Right cardiac atrium (tissue), 5 donors: ENCODE results near the gene BANF1. TPM values are rescaled to one million over a fixed set of nuclear protein-coding genes. Genes with fewer than 3 reads are reported as not detected.

ENCODE experiments used
- ATAC-seq, 2 donors: fragments of 200-7000 bp; cut with Tn5 transposase; one replicate each; pipeline versions ENCODE4 v1.8.0 to v1.9.1; 2020; ENCODE audit warnings: moderate library complexity in 2 of 2, mild to moderate bottlenecking in 1 of 2
- DNase-seq, 3 donors: peaks; one replicate each; pipeline ENCODE4 v3.0.0-alpha.2; 2020
- H3K27ac ChIP-seq: one replicate; pipeline ENCODE4 v1.5.1; 2013; ENCODE audit warnings: mild to moderate bottlenecking, low read length, control low read depth, moderate library complexity
- H3K27me3 ChIP-seq: one replicate; pipeline ENCODE4 v1.6.1; 2013; ENCODE audit not compliant: control insufficient read depth, insufficient read depth
- H3K4me1 ChIP-seq: one replicate; pipeline ENCODE4 v1.6.1; 2013; ENCODE audit warnings: low read length; ENCODE audit not compliant: control insufficient read depth, insufficient read depth
- H3K4me3 ChIP-seq: one replicate; pipeline ENCODE4 v1.5.1; 2013; ENCODE audit warnings: low read length, control low read depth
- H3K9me3 ChIP-seq: one replicate; pipeline ENCODE4 v1.6.1; 2013; ENCODE audit warnings: low read length; ENCODE audit not compliant: control insufficient read depth
- WGBS: extraction: QIAGEN DNeasy Blood & Tissue Kit; methylation state at CpG from one replicate; pipeline ENCODE4 v1.1.7; 2013; 5-methylcytosine and 5-hydroxymethylcytosine counted together
- intact Hi-C, 4 donors: fragments of 100-400 bp; cut with DNase I; formaldehyde crosslinking; loops; one replicate each; pipeline versions ENCODE4 v1.11.0 to v1.14.0; 2022 to 2023
- polyA plus RNA-seq: library from polyadenylated mRNA; stranded (reverse); fragments of 200-250 nt; gene quantifications from one replicate; pipeline ENCODE4 v1.2.3, GENCODE V29; 2013
- total RNA-seq, 4 donors: library from RNA; stranded (reverse); fragmentation: NEBNext Ultra II Directional; extraction: Animal tissue kit (Norgen Biotek cat#: 25700); gene quantifications; one replicate each; pipeline ENCODE4 v1.2.1, GENCODE V29; 2021
- donor health status: healthy with polysubstance abuse.
- donor health status: DM: no; HTN: yes; CAD: no.
- donor health status: DM: no; HTN: no; CAD: no.
- donor health status: DM: no; HTN: yes; CAD: no; lungs with severe emphysema.
- donor health status: DM: yes; HTN: yes; CAD: no.

Gene BANF1
- total and polyA plus RNA-seq, 5 donors: 175 to 274 (median 229) TPM

DNA sequence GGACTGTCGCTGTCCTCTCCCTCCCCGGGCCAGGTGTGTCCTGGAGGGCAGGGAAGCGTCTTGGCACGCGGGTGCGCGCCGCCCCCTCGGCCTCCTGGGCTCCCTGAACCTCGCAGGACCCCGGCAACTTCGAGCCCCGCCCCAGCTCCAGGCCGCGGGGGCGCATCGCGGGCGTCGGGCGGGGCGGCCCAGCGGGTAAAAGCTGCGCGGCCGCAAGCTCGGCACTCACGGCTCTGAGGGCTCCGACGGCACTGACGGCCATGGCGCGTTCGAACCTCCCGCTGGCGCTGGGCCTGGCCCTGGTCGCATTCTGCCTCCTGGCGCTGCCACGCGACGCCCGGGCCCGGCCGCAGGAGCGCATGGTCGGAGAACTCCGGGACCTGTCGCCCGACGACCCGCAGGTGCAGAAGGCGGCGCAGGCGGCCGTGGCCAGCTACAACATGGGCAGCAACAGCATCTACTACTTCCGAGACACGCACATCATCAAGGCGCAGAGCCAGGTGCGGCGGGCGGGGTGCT is 9.5 kb downstream of the BANF1 start, which contains the start of gene CST6:
Gene CST6, plus strand, starts transcription at position 224 of the 519 bp plus-strand sequence. Its CDS starts 37 bp downstream, at position 261.
- intact Hi-C loops: no loop called here
- Histone ChIP-seq H3K27me3 (no peaks in the 10 kb centered on the region), H3K4me3 (no peak within 1 kb of the TSS), H3K9me3 (no peaks in the 10 kb centered on the region), H3K4me1 (no peaks in the 10 kb centered on the region), H3K27ac (no peak within 1 kb of the TSS)
- peak in 1 of 3 donors; percentile 53 for DNase-seq
- 8% methylated on average over 61 of the region's 61 CpGs for WGBS
- ATAC-seq: no peak

DNA sequence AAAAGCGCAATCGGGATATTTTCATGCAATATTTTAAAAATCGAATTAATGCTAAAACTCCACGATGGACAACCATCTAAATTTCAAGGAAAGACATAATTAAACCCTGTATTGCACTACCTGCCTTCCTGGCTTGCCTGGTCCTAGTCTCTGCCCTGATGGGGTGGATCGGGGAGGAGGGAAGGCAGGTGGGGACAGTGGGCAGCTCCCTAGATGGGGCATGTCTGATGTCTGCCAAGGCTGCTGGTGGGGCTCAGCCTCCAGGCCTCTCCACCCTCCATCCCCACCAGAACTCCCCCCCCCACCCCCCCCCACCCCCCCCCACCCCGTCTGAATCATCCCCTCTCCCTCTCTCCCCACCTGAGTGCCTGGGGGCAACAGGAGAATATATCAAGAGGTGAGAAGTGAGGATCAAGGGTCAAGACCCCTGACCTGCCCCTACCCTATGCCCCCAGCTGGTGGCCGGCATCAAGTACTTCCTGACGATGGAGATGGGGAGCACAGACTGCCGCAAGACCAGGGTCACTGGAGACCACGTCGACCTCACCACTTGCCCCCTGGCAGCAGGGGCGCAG is 10.2 kb downstream of the BANF1 start:
- no peak for ATAC-seq
- Histone ChIP-seq H3K4me3 (no peak overlapping the region), H3K27me3 (no peaks in the 10 kb centered on the region), H3K9me3 (no peaks in the 10 kb centered on the region), H3K4me1 (no peaks in the 10 kb centered on the region), H3K27ac (no peak overlapping the region)
- no peak for DNase-seq
- intact Hi-C loops: no loop called here
- 58% methylated on average over 12 of the region's 12 CpGs for WGBS

DNA sequence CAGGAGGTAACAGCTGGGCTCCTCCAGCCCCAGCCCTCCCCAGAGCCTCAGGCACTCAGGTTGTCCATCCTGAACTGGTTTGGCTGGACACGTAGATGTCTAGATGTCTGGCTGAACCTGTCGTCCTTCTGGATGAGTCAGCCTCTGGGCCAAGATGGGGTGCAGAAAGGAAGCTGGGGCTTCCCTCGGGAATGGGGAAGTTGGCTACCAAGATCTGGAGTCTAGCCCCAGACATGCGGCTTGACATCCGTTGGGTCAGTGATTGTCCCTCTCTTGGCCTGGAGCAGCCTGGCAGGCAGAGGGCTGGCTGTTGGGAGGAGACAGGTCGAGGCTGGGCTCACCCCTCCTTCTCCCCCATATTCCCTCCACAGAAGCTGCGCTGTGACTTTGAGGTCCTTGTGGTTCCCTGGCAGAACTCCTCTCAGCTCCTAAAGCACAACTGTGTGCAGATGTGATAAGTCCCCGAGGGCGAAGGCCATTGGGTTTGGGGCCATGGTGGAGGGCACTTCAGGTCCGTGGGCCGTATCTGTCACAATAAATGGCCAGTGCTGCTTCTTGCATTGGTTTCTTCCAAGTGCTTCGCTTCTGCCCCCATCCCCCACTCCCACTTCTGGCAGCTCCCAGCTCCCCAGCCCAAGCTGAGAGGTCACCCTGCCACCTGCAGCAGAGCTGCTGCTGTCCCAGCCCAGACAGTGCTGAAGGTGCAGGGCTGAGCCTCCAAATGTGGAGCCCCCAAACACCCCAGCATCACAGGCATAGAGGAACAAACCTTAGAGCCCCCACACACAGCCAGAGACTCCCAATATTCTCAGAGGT is 10.9 kb downstream of the BANF1 start:
- Histone ChIP-seq H3K27ac (no peak overlapping the region), H3K9me3 (no peaks in the 10 kb centered on the region), H3K4me3 (no peak overlapping the region), H3K4me1 (no peaks in the 10 kb centered on the region), H3K27me3 (no peaks in the 10 kb centered on the region)
- intact Hi-C loops: no loop called here
- no peak for DNase-seq
- WGBS: 54% methylated on average over 12 of the region's 12 CpGs
- ATAC-seq: no peak

DNA sequence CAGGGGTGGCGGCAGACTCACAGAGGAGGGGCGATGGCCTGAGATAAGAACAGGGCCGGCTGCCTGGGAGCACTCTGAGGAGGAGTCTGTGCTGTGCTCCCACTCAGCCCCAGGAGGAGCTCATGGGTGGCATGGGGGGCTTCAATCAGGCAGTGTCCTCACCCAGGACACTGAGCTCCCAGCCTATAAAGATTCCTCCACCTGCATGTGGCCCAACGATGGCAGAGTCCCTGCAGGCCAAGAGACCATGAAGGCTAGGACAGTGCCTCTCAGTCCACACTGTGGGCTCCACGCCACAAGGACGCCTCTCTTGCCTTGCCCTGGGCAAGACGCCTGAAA is 11.4 kb downstream of the BANF1 start:
- intact Hi-C loops: no loop called here
- H3K27me3 ChIP-seq: no peaks in the 10 kb centered on the region
- 60% methylated on average over 7 of the region's 7 CpGs for WGBS
- no peaks in the 10 kb centered on the region for H3K4me1 ChIP-seq
- H3K4me3 ChIP-seq: no peak overlapping the region
- DNase-seq: no peak
- ATAC-seq: no peak
- H3K27ac ChIP-seq: no peak overlapping the region
- H3K9me3 ChIP-seq: no peaks in the 10 kb centered on the region

DNA sequence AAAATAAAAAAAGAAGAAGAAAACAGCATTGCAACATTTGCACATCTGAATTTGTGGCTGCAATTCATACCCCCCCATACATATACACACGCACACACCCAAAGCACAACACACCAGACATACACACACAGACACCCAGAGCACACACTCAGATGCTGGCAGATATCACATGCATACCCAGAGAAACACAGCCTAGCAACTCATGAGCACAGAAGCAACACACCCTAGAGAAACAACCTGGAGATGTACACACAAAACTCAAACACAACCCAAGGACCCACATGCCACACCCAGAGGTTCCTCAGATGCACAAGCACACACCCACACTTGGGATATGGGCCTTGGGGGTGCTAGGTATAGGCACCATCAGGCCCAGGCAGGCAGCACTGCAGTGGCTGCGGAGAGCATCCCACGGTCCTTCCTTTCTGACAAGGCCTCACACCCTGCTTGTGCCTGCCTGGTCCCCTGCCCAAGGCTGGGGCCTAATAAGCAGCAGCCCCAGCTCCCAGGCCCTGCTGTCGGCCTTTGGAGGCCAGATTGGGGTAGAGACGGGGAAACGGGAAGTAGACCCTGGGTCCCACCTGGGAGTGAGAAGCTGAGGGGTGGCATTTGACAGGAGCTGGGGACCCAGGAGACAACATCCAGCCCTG is 12.6 kb downstream of the BANF1 start:
- DNase-seq: no peak
- no peak overlapping the region for H3K27ac ChIP-seq
- ATAC-seq: no peak
- no peaks in the 10 kb centered on the region for H3K4me1 ChIP-seq
- no peaks in the 10 kb centered on the region for H3K27me3 ChIP-seq
- 75% methylated on average over 6 of the region's 6 CpGs for WGBS
- no peak overlapping the region for H3K4me3 ChIP-seq
- intact Hi-C loops: no loop called here
- no peaks in the 10 kb centered on the region for H3K9me3 ChIP-seq

- no peak overlapping the region for H3K4me3 ChIP-seq
- intact Hi-C loops: no loop called here
- no peaks in the 10 kb centered on the region for H3K4me1 ChIP-seq
- DNase-seq: peak in 1 of 3 donors; percentile 40
- H3K27me3 ChIP-seq: no peaks in the 10 kb centered on the region
- H3K9me3 ChIP-seq: no peaks in the 10 kb centered on the region
- WGBS: 46% methylated on average over 7 of the region's 7 CpGs
- peak; percentile 59 to 60 for ATAC-seq
- H3K27ac ChIP-seq: no peak overlapping the region
Observed at GRCh38 chr11:66015454-66015881, 13.2 kb downstream of the BANF1 start.

DNA sequence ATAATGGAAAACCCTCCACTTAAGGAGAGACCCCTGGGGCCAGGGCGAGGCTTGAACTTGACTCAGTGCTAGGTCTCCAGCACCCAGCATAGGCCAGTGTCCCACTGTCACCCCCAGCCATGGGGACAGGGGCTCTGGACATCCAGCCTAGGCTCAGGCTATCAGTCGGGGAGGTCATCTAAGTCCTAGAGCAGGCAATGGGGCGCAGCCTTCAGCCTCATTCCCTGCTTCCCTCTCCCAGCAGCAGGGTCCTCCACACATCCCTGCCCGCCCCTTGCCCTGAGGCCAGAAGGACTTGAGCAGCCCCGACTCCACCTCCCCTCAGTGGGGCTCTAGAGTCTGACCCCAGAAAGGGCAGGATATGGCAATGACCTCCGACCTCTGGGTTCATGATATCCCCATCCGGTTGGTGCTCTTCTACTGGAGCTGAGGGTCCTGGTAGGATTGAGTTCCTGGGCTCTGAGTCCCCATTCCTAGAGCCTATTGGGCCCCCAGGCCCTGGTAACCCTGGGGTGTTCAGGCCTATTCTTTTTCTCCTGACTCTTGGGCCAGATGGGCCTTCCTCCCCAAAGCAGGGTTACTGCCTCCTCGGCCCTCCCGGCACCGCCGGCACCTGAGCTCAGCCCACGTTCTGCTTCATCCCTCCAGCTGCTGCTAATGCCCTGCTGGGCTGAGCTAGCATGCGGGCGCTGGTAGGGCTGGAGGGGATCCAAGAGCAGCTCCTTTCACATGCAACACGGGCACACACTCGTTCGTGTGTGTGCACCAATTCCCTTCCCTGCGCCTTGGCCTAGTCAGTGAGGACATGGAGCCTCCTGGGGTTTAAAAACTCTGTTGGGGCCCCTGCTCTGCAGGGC is 13.9 kb downstream of the BANF1 start:
- H3K27ac ChIP-seq: no peak overlapping the region
- DNase-seq (no peak), ATAC-seq (peak in 1 of 2 donors; percentile 6)
- WGBS: 73% methylated on average over 18 of the region's 18 CpGs
- H3K27me3 ChIP-seq: no peaks in the 10 kb centered on the region
- H3K4me3 ChIP-seq: no peak overlapping the region
- no peaks in the 10 kb centered on the region for H3K9me3 ChIP-seq
- intact Hi-C loops: no loop called here
- H3K4me1 ChIP-seq: no peaks in the 10 kb centered on the region

DNA sequence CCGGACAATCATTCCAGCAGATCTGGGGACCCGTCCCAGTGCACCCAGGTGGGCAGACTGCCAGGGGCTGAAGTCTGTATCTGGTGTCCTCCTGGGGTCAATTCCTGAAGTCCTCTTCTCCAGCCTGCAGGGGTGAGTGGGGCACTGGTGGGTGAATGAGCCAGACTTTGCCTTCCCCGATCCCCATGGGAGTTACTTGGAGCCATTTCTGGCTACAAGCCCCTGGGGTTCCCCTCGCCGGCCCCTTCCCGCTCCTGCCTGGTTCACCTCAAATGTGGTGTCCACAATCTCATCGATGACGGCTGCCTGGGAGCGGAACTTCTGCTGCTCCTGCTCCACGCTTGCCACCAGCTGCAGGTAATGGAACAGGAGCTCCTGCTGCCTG is 14.5 kb downstream of the BANF1 start:
- intact Hi-C loops: no loop called here
- WGBS: 81% methylated on average over 10 of the region's 10 CpGs

DNA sequence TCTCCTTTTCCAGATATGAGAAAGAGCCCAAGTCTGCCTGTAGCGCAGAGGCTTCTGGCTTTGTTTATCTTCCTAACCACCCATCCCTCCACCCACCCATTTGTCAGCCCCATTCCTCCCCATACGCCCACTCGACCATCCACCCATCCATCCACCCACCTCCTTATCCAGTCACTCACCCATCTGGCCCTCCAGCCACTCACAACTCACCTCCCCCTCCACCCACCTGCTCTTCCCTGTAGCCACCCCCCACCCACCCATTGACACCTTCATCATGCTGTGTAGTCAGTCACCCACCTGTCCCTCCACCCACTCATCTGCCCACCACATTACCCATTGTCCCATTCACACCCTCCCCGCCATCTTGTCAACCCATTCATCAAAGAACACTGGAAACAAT is 15.0 kb downstream of the BANF1 start:
- intact Hi-C loops: no loop called here
- H3K27me3 ChIP-seq: no peaks in the 10 kb centered on the region
- no peak overlapping the region for H3K27ac ChIP-seq
- H3K9me3 ChIP-seq: no peaks in the 10 kb centered on the region
- H3K4me1 ChIP-seq: no peaks in the 10 kb centered on the region
- ATAC-seq (no peak), DNase-seq (no peak)
- 77% methylated on average over 4 of the region's 4 CpGs for WGBS
- H3K4me3 ChIP-seq: no peak overlapping the region

More for the DNA sequence above, 14.5 kb downstream of the BANF1 start:
- DNase-seq (no peak), ATAC-seq (no peak)
- no peaks in the 10 kb centered on the region for H3K27me3 ChIP-seq
- no peak overlapping the region for H3K4me3 ChIP-seq
- H3K4me1 ChIP-seq: no peaks in the 10 kb centered on the region
- no peak overlapping the region for H3K27ac ChIP-seq
- no peaks in the 10 kb centered on the region for H3K9me3 ChIP-seq

DNA sequence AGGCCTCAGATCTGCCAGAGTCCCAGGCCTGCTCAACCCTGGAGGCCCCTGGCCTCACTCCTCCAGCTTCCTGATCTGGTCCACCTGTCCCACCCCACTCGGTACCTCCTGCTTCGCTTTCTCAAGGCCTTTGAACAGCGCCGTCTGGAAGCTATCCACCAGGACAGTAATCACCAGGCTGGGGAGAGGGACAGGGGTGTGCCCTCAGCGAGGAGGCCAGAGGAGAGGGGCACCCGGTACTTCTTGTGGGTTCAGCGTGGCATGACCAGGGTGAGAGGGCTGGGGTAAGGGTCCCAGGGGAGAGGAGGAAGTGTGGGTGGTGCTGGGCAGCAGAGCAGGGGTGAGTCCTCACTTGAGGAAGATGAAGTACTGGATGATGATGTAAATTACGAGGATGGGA is 17.9 kb downstream of the BANF1 start:
- no peak overlapping the region for H3K27ac ChIP-seq
- no peaks in the 10 kb centered on the region for H3K4me1 ChIP-seq
- no peak for ATAC-seq
- DNase-seq: no peak
- intact Hi-C loops: no loop called here
- no peaks in the 10 kb centered on the region for H3K9me3 ChIP-seq
- WGBS: 72% methylated on average over 8 of the region's 8 CpGs
- no peak overlapping the region for H3K4me3 ChIP-seq
- H3K27me3 ChIP-seq: no peaks in the 10 kb centered on the region
